Colon (tissue), 2 donors: ENCODE measurements around the gene MARCO.
"Not testable (repeated sequence)": the region's sequence is repeated elsewhere in the genome, so short reads cannot be mapped to it uniquely, and the experiment has no call there.

Source experiments
- FAIRE-seq: peaks from 2 replicates; lab custom pipeline; 2012; peaks lifted over from hg19 to GRCh38; lab: Jason Lieb, UNC
- donor health status: control.
- donor health status: control.

Gene MARCO

GRCh38 chr2:118974103-118974993 lies 32.4 kb downstream of the MARCO start:
- no peak for FAIRE-seq

- FAIRE-seq: no peak
Measured at GRCh38 chr2:118975133-118975532, 33.1 kb downstream of the MARCO start.

DNA sequence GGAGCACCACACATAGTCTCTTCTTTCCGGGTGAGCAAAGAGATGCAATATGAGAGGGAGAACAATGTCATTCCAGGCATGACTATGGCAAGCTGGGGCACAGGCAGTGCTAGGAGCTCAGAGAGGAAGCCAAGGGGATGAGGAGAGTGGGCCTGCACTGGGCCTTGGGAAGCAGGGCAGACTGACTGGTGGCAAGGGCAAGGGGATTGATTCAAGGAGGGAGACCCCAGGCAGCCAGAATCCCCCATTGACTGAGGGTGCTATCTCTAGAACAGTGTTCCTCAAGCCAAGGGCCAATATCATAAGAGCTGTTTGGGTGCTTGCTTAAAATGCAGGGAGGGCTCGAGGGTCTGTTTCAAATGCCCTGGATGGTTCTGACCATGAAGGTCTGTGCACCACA lies 36.1 kb downstream of the MARCO start:
- FAIRE-seq: no peak

GRCh38 chr2:118979152-118979861 lies 37.3 kb downstream of the MARCO start:
- no peak for FAIRE-seq

GRCh38 chr2:118980022-118980421 lies 38.0 kb downstream of the MARCO start:
- FAIRE-seq: no peak

DNA sequence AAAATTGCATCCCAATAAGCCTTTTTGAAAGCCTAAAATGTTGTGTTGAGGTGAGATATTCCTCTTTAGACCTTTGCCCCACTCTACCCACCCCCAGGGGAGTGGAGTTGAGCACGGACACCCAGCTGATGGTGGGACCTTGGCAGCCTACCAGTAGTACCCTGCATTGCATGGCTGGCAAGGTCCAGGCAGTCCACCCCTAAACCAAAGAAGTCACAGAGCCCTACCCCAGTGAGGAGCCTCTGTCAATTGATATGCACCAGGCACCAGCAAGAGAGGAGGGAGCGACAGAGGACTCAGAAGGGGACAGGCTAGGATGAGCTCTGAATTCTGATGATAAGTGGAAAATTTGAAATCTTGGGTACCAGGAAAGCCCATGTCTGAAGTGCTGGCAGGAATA lies 38.6 kb downstream of the MARCO start:
- no peak for FAIRE-seq

GRCh38 chr2:118981632-118982031 lies 39.6 kb downstream of the MARCO start:
- FAIRE-seq: no peak

- no peak for FAIRE-seq
Measured at GRCh38 chr2:118982039-118982438, 40.0 kb downstream of the MARCO start.

DNA sequence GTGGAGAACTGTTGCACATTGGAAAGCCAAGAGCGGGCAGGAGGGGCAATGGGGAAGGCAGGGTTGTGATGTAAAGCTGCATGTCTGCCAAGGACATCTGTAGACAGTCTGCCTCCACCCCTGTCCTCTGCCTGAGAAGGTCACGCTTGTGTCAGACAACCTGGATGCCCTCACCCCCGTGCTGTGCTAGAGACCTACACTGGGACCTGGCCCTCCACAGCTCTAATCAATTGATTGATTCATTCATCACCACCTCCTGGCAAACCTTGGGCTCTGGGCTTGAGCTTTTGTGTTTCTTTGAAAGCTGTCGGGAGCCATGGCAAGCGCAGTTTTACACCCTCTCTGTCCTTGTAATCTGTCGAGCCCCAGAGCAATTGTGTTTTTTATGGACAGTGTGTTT lies 41.1 kb downstream of the MARCO start:
- no peak for FAIRE-seq

GRCh38 chr2:118983915-118984314 lies 41.9 kb downstream of the MARCO start:
- FAIRE-seq: no peak

- no peak for FAIRE-seq
Measured at GRCh38 chr2:118986738-118987137, 44.7 kb downstream of the MARCO start.

DNA sequence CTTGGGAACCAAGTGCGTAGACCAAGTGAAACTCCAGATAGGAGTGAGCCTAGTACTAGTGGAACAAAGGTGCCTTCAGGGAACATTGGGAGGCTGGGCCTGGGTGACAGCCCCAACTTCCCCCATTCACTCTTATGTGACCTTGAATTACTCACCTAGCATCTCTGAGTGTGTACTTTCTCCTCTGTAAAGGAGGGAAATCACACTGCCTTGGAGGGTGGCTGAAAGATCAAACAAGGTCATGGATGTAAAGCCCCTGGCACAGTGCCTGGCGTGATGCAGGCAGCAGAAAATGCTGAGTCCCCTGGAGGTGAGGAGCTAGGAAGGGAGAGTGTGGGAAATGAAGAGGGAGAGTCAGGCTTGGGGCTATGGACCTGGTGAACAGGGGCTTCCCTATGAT lies 45.9 kb downstream of the MARCO start:
- FAIRE-seq: no peak

- FAIRE-seq: no peak
Measured at GRCh38 chr2:118988706-118989105, 46.7 kb downstream of the MARCO start.

DNA sequence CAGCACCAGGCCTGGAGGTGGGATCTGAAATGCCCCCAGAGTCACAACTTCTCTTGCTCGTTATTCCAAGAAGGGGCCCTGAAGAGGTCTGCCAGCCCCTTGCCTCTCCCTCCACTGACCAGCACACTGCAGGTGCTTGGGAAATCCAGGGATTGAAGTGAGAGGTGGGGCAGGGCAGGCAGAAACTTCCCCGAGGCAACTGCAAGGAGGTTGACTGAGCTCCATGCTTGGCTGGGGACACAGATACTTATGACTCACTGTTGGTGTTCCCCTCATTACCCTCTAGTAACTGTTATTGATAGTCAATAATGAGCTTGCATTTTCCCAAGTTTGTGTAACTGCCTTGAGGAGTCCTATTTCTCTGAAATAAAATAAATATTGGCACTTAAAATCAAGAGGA lies 47.5 kb downstream of the MARCO start:
- FAIRE-seq: no peak

DNA sequence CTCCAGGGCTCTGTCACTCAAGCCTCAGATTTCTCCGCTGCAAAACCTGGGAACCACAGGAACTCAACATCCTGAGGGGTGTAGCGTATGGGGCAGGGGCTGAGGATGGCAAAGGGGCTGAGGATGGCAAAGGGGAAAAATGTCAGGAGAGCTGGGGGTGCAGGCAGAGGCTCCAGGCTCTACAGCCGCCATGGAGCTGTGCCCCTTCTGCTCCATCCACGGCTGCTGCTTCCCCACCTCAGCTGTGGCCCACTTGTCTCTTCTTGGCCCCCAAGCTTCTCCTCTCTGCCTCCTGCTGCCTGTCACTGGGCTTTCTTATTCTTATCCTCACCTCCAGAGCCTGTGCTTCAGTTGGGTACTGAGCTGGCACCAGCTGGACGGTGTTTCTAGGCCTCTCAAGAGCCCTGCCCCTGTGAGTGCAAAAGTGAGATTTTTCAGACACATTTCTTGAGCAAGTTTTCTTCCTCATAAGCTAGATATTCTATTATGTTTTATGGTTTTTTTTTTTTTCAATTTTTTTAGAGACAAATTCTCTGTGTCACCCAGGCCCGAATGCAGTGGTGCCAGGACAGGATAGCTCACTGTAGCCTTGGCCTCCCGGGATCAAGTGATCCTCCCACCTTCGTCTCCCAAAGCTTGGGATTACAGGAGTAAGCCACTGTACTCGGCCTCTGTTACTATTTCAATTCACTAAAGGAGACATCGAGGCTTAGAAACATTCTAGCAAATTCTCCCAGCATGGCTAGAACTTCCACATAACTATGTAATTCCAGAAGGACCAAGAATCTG lies 49.0 kb downstream of the MARCO start:
- FAIRE-seq: no peak

DNA sequence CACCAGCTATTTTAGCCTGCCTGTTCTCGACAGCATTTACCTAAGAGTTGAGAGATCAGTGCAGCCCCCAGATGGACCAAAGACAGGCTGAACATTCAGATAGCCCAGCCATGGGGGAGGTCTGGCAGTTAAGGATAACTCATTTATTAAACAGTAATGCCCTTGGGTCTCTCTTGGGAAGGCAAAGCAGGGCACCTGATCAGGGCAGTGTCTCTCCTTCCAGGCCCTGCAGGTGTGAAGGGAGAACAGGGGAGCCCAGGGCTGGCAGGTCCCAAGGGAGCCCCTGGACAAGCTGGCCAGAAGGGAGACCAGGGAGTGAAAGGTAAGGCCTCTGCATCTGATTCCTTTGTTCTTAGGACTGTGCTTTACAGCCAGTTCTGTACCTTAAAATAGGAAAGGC lies 49.6 kb downstream of the MARCO start:
- FAIRE-seq: no peak

DNA sequence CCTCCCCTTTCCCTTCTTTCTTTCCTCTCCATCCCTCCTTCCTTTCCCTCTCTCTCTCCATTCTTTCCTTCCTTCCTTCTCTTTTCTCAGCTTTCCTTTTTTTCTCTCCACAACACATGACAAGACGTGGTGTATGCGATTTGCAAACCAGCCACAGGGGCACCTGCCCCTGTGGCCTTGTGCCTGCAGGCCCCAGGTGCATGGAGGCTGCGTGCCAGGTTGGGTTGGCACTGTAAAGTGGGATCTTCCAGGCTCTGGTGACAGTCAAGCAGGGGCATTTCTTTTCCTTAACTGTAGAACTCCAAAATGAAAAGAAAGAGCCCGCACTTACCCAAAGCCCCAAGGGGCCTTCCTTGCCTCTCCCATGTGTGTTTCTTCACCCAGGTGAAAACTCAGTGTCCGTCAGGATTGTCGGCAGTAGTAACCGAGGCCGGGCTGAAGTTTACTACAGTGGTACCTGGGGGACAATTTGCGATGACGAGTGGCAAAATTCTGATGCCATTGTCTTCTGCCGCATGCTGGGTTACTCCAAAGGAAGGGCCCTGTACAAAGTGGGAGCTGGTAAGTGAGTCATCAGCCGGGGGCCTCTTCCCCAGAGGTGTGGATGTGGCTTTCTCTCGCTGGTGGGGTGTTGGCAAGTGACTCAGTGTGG lies 50.9 kb downstream of the MARCO start:
- FAIRE-seq: no peak

DNA sequence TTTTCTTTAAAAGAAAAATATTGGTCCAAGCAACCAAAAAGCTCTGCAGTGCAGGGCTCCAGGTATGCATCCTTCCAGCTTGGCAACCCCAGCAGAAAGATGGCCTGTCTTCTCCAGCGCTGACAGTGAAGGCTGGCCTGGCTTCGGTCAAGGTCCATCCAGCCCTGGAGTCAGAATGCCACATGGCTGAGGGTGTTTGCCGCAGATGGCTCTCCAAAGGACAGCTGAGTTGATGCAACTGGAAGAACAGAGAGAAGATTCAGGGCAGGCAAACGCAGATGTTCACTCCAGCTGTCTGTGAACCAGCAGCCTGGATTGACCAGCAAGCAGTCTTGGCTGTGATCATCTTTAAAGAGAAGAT lies 51.4 kb downstream of the MARCO start:
- no peak for FAIRE-seq

- FAIRE-seq: no peak
Measured at GRCh38 chr2:118994172-118994700, 52.2 kb downstream of the MARCO start.

GRCh38 chr2:118994778-118995177 lies 52.8 kb downstream of the MARCO start:
- no peak for FAIRE-seq

- not testable (repeated sequence) for FAIRE-seq
Measured at GRCh38 chr2:119003856-119004255, 61.9 kb downstream of the MARCO start.

DNA sequence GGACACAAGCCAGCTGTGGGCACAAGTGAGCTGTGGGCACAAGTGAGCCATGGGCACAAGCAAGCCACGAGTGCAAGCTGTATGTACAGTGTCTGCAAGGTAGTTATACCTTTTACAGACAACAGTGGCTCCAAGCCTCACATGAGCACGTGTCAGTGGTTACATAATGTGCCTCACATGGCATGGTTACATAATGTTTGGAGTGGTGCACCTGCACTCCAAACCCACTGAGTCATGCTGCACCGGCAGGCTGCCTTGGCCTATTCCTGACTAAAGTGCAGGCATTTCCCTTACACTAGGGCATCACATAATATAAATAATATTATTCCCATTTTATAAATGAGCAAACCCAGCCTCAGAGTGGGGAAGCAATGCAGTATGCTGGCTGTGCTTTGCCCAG lies 62.6 kb downstream of the MARCO start:
- no peak for FAIRE-seq
